HG03354 (cell line): ENCODE measurements around the gene RPS19.

Source experiments
- ATAC-seq: cut with Tn5 transposase; IDR thresholded peaks from one replicate; pipeline ENCODE4 v1.9.1; 2021; ENCODE audit warnings: mild to moderate bottlenecking; ENCODE audit not compliant: unreplicated experiment, poor library complexity, severe bottlenecking

Gene RPS19

GRCh38 chr19:41894350-41894749 is 34.3 kb downstream of the RPS19 start:
- no peak for ATAC-seq

DNA sequence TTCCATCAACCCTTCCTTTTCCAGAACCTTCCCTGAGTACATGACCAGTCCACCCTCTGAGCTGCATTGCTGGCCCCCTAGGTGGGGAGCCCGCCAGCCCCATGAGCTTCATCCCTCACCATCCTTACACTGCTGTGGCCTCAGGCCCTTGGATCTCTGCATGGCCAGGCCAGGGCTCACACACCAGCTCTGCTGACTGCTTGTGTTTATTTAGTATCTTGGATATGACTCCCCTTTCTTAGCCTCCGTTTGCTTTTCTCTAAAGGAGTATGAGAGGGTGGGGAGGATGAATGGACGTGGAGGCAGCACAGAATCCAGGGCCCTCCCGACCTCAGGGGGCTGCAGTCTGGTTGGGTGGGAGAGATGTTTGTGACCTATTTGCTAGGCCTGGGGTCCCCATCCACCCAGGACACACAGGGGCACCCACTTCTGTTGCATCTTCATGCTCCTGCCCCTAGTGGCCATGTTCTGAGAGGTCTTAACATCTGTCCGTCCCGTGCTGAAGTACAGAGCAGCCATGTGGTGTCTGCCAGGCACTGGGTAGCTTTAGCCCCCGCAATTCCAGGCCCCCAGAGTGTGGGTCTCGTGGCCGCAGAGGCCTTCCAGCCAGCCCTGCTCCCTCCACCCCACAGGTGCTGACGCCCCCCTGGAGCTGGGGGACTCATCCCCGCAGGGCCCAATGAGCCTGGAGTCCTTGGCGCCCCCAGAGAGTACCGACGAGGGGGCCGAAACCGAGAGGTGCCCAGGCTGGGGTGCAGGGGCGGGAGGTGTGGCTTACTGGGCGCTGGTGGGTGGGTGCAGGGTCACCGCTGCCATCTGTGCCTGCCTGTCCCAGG is 35.9 kb downstream of the RPS19 start:
- no peak for ATAC-seq

DNA sequence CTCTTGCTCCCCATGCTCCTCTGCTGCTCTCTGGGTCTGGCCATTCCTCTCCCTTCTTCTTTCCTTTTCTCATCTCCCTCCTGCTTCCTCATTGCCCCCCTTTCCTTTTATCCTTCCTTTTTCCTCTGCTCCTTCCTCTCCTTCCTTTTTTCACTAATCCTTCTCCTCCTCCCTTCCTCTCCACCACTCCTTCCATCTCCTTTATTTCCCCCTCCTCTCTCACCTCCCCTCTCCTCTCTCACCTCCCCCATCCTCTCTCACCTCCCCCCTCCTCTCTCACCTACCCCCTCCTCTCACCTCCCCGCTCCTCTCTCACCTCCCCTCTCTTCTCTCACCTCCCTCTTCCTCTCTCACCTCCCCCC is 36.5 kb downstream of the RPS19 start:
- no peak for ATAC-seq

- no peak for ATAC-seq
These were observed 37.1 kb downstream of the RPS19 start for GRCh38 chr19:41897181-41897580.

GRCh38 chr19:41897820-41898219 is 37.8 kb downstream of the RPS19 start:
- no peak for ATAC-seq

- ATAC-seq: no peak
These were observed 38.2 kb downstream of the RPS19 start for GRCh38 chr19:41898235-41898634.

DNA sequence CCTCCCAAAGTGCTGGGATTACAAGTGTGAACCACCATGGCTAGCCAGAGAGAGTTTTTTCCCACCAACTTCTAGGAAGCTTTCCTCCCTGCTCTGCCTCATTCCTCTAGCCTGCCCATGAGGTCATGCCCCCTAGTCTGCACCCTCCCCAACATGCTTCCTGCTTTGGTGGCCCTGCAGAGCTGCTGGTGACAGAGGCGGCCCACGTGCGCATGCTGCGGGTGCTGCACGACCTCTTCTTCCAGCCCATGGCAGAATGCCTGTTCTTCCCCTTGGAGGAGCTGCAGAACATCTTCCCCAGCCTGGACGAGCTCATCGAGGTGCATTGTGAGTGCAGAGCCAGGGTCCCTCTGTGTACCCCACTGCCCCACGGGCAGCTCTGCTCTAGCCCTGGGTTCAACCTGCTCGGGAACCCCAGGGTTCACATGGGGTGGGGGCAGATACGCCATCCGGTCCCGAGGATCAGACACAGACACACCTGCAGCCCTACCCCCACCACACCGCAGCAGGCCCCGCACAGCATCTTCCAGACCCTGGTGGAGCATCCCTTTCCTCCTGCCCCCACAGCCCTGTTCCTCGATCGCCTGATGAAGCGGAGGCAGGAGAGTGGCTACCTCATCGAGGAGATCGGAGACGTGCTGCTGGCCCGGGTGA is 41.8 kb downstream of the RPS19 start:
- ATAC-seq: no peak

DNA sequence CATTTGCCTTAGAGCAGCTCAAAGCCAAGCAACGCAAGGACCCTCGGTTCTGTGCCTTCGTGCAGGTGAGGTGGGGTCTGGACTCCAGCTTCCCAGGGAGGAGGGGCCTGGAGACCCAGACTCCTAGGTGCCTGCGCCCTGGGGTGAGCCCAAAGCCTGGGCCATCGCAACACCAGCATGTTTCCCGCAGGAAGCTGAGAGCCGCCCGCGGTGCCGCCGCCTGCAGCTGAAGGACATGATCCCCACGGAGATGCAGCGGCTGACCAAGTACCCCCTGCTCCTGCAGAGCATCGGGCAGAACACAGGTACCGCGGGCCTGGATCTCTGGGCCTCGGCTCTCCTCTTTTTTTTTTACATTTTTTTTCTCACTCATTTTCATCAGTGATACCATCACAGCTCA is 42.5 kb downstream of the RPS19 start:
- no peak for ATAC-seq

- no peak for ATAC-seq
These were observed 43.3 kb downstream of the RPS19 start for GRCh38 chr19:41903193-41903953.

DNA sequence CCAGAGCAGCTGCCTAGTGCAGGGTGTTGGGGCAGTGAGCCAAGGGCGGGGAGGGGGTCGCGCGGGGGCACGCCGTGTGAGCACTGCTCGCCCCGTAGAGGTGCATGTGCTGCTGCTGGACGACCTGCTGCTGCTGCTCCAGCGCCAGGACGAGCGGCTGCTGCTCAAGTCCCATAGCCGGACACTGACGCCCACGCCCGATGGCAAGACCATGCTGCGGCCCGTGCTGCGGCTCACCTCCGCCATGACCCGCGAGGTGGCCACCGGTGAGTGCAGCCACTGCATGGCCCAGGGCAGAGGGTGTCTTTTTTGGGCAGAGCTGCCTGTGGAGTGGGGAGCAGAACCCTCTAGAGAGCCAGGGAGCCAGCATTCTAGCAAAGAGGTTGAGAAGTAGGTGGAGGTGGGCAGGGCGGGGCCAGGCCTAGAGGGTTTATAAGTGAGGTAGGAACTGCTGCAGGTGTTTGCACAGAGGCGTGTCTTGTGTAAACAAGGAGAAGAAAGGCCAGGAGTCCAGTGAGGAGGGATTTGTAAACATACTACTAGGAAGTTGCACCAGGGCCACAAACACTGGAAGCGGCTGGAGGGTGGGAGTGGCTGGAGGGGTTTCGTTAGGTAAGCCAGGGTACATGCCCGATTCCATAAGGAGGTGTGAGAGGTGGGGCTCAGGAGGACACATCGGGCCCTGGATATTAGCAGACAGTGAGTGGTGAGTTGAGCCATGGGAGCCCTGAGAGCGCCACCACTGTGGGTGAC is 44.2 kb downstream of the RPS19 start:
- ATAC-seq: no peak

GRCh38 chr19:41905273-41906002 is 45.4 kb downstream of the RPS19 start:
- no peak for ATAC-seq

GRCh38 chr19:41906271-41906670 is 46.2 kb downstream of the RPS19 start:
- ATAC-seq: no peak

DNA sequence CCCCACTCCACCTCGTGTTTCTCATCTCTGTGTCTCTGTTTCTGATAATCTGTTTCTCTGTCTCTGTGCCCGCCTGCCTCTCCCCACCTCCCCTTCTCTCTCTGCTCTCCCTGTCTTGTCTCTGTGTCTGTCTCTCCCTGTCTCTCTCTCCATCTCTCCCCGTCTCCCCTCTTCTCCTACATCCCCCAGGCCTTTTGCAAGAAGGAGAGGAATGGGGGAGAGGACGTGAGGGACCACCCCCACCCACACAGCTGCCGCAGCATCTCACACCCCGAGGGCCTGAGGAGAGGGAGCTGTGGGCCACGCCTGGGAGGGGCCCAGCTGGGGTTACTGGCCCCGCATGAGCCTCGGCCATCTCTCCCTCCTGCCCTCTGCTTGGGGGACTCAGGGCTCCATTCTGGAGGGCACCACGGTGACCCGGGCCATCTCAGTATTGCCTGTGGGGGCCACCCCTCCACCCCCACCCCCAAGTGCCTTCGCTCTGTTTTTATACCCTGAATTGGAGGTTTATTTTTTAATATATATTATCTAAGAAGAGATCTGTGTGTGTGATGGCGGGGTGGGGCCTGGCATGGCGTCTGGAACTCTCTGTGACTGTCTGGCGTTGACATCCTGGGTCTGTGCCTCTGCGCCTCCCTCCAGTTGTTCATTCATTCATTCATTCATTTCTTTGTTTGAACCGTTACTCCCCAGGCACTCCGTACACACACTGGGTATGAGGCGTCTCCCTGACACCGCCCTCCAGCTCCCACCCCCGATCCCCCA is 47.0 kb downstream of the RPS19 start:
- no peak for ATAC-seq

GRCh38 chr19:41907994-41908615 is 48.0 kb downstream of the RPS19 start:
- ATAC-seq: no peak

- no peak for ATAC-seq
These were observed 48.8 kb downstream of the RPS19 start for GRCh38 chr19:41908724-41909464.

GRCh38 chr19:41909706-41910105 is 49.7 kb downstream of the RPS19 start:
- ATAC-seq: no peak

DNA sequence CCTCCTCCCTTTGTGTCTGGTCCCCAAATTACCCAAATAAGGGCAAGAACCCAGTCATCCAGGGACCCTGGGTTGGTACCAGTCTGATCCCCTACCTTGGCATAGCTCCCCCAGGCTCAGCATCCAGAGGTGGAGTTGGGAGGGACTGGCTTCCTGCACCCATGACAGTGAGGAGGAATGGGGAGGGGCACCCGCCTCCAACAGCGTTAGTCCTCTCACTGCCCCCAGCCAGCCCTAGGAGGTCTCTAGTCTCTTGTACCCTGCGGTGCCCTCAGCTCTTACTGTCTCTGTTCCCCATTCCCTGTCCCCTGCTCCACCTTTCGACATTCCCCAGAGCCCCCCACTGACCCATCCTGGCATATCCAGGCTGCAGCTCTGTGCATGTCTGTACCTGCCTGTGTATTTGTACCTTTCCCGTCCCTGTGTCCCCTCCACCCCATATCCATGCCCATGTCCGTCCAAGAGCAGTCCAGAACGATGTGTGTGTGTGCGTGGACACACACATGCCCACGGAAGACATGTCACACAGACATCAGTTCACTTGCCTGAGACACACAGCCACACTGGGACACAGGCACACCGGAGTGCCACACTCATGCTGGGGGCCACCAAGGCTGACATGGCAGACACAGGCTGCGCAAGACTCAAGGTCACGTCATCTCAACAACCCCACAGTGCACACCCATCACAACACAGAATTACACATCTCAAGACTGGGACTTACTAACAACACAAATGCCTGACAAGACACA is 50.4 kb downstream of the RPS19 start:
- ATAC-seq: no peak
